ENCODE measurements around the gene ERBIN.

ERBIN gene

GRCh38 chr5:66066826-66067225 is 140.5 kb downstream of the ERBIN start:
- H4K20me1 ChIP-seq (ENCODE audit: low read depth, low read length), result peaks cover 8% of the 10 kb centered on the region; the same call in 1 of the 2 replicates
- H3K27me3 ChIP-seq (ENCODE audit: low read length), result no peaks in the 10 kb centered on the region
- H3K27ac ChIP-seq (ENCODE audit: low read depth, low read length), result no peak overlapping the region
- TF ChIP-seq EZH2phosphoT487 (conservative IDR thresholded peaks at IDR 0.05; ENCODE audit: low read length) (no peak), CTCF (IDR thresholded peaks at IDR 0.05; ENCODE audit: insufficient read depth, low read length, poor library complexity, severe bottlenecking) (no peak)
- no peak overlapping the region for H3K9ac ChIP-seq (ENCODE audit: low read length)
- H3K9me2 ChIP-seq (replicated peaks; ENCODE audit: insufficient read depth, low read length), result no peaks in the 10 kb centered on the region
- no peak overlapping the region for H3K4me3 ChIP-seq (ENCODE audit: insufficient read depth, low read length, poor library complexity, severe bottlenecking)
- 0 out of 2 replicates have a peak, but pooled peaks cover 7% of the 10 kb centered on the region for H3F3A ChIP-seq (ENCODE audit: insufficient read depth)
- peaks cover 4% of the 10 kb centered on the region; the same call in 1 of the 2 replicates for H3K79me2 ChIP-seq (ENCODE audit: insufficient read depth, low read length)
- H3K9me3 ChIP-seq (ENCODE audit: insufficient read depth, low read length), result no peaks in the 10 kb centered on the region
- no peak overlapping the region for H3K4me2 ChIP-seq (ENCODE audit: low read depth, low read length, poor library complexity, severe bottlenecking)
- no peak overlapping the region for H2AFZ ChIP-seq (ENCODE audit: low read depth, low read length, severe bottlenecking)
- peaks cover 6% of the 10 kb centered on the region; the same call in 1 of the 2 replicates for H3K36me3 ChIP-seq (ENCODE audit: low read length)

- peaks cover 25% of the 10 kb centered on the region; the same call in 1 of the 2 replicates for H3K36me3 ChIP-seq (ENCODE audit: low read length)
These were observed 145.7 kb downstream of the ERBIN start for GRCh38 chr5:66072031-66072430.

GRCh38 chr5:66074901-66075300 is 148.5 kb downstream of the ERBIN start:
- no peaks in the 10 kb centered on the region for H3K27me3 ChIP-seq (ENCODE audit: low read length)
- no peak overlapping the region for H3K4me2 ChIP-seq (ENCODE audit: low read depth, low read length, poor library complexity, severe bottlenecking)
- H3K9me3 ChIP-seq (ENCODE audit: insufficient read depth, low read length), result no peaks in the 10 kb centered on the region
- no peak overlapping the region for H3K27ac ChIP-seq (ENCODE audit: low read depth, low read length)
- no peak overlapping the region for H2AFZ ChIP-seq (ENCODE audit: low read depth, low read length, severe bottlenecking)
- no peak overlapping the region for H3K9ac ChIP-seq (ENCODE audit: low read length)
- TF ChIP-seq EZH2phosphoT487 (conservative IDR thresholded peaks at IDR 0.05; ENCODE audit: low read length) (no peak), CTCF (IDR thresholded peaks at IDR 0.05; ENCODE audit: insufficient read depth, low read length, poor library complexity, severe bottlenecking) (no peak)
- no peaks in the 10 kb centered on the region for H3K9me2 ChIP-seq (replicated peaks; ENCODE audit: insufficient read depth, low read length)
- no peak overlapping the region for H3K4me3 ChIP-seq (ENCODE audit: insufficient read depth, low read length, poor library complexity, severe bottlenecking)
- peaks cover 37% of the 10 kb centered on the region for H3K36me3 ChIP-seq (ENCODE audit: low read length)
- H3K79me2 ChIP-seq (ENCODE audit: insufficient read depth, low read length), result no peaks in the 10 kb centered on the region
- no peaks in the 10 kb centered on the region for H4K20me1 ChIP-seq (ENCODE audit: low read depth, low read length)
- no peaks in the 10 kb centered on the region; the same call in 1 of the 2 replicates for H3F3A ChIP-seq (ENCODE audit: insufficient read depth)

More at GRCh38 chr5:66072031-66072430, 145.7 kb downstream of the ERBIN start:
- H3K9me2 ChIP-seq (replicated peaks; ENCODE audit: insufficient read depth, low read length), result no peaks in the 10 kb centered on the region
- no peaks in the 10 kb centered on the region for H3K79me2 ChIP-seq (ENCODE audit: insufficient read depth, low read length)
- TF ChIP-seq CTCF (IDR thresholded peaks at IDR 0.05; ENCODE audit: insufficient read depth, low read length, poor library complexity, severe bottlenecking) (no peak), EZH2phosphoT487 (conservative IDR thresholded peaks at IDR 0.05; ENCODE audit: low read length) (no peak)
- H3K27ac ChIP-seq (ENCODE audit: low read depth, low read length), result no peak overlapping the region
- no peak overlapping the region for H3K4me3 ChIP-seq (ENCODE audit: insufficient read depth, low read length, poor library complexity, severe bottlenecking)
- no peak overlapping the region for H3K4me2 ChIP-seq (ENCODE audit: low read depth, low read length, poor library complexity, severe bottlenecking)
- no peaks in the 10 kb centered on the region for H4K20me1 ChIP-seq (ENCODE audit: low read depth, low read length)
- H3K27me3 ChIP-seq (ENCODE audit: low read length), result no peaks in the 10 kb centered on the region
- H2AFZ ChIP-seq (ENCODE audit: low read depth, low read length, severe bottlenecking), result no peak overlapping the region
- H3K9me3 ChIP-seq (ENCODE audit: insufficient read depth, low read length), result no peaks in the 10 kb centered on the region
- H3F3A ChIP-seq (ENCODE audit: insufficient read depth), result no peaks in the 10 kb centered on the region; the same call in 1 of the 2 replicates
- H3K9ac ChIP-seq (ENCODE audit: low read length), result no peak overlapping the region
